H9 (cell line): ENCODE results near the gene NPAS3. TPM values are rescaled to one million over a fixed set of nuclear protein-coding genes. Genes with fewer than 3 reads are reported as not detected.

Source experiments
- DNase-seq: peaks from one replicate; pipeline ENCODE4 v3.0.0-alpha.2; 2017
- H2AFZ ChIP-seq: one replicate; pipeline ENCODE4 v1.6.1; 2013; ENCODE audit warnings: mild to moderate bottlenecking, low read length, control low read depth, moderate library complexity
- H2AK5ac ChIP-seq: 2 replicates; pipeline ENCODE4 v1.6.1; 2013; ENCODE audit warnings: low read length, control low read depth, mixed read lengths; ENCODE audit not compliant: insufficient read length
- H2BK120ac ChIP-seq: one replicate; pipeline ENCODE4 v1.6.1; 2013; ENCODE audit warnings: low read depth, mild to moderate bottlenecking, low read length, control low read depth, inconsistent platforms; ENCODE audit not compliant: poor library complexity, severe bottlenecking
- H2BK12ac ChIP-seq: 2 replicates; pipeline ENCODE4 v1.6.1; 2013; ENCODE audit warnings: low read length, control low read depth, mixed read lengths, low read depth; ENCODE audit not compliant: insufficient read length
- H2BK15ac ChIP-seq: 2 replicates; pipeline ENCODE4 v1.6.1; 2013; ENCODE audit warnings: low read depth, low read length, control low read depth
- H2BK20ac ChIP-seq: one replicate; pipeline ENCODE4 v1.6.1; 2013; ENCODE audit warnings: low read depth, mild to moderate bottlenecking, low read length, control low read depth, inconsistent platforms; ENCODE audit not compliant: poor library complexity, severe bottlenecking
- H2BK5ac ChIP-seq: 2 replicates; pipeline ENCODE4 v1.6.1; 2013; ENCODE audit warnings: low read length, control low read depth, mixed read lengths; ENCODE audit not compliant: insufficient read length
- H3K14ac ChIP-seq: 2 replicates; pipeline ENCODE4 v1.6.1; 2013; ENCODE audit warnings: low read length, control low read depth; ENCODE audit not compliant: insufficient read depth
- H3K18ac ChIP-seq: 2 replicates; pipeline ENCODE4 v1.6.1; 2013; ENCODE audit warnings: low read depth, mild to moderate bottlenecking, mixed read lengths, low read length, control low read depth; ENCODE audit not compliant: insufficient read length
- H3K23ac ChIP-seq: 2 replicates; pipeline ENCODE4 v1.6.1; 2013; ENCODE audit warnings: low read length, control low read depth, mixed read lengths, low read depth; ENCODE audit not compliant: insufficient read length
- H3K23me2 ChIP-seq: 2 replicates; pipeline ENCODE4 v1.6.1; 2013; ENCODE audit warnings: low read depth, mild to moderate bottlenecking, mixed read lengths, low read length, control low read depth; ENCODE audit not compliant: insufficient read length, poor library complexity, severe bottlenecking
- H3K27ac ChIP-seq: 2 replicates; pipeline ENCODE4 v1.5.1; 2013; ENCODE audit warnings: low read length, control low read depth, mixed read lengths, low read depth; ENCODE audit not compliant: insufficient read length
- H3K27me3 ChIP-seq: 2 replicates; pipeline ENCODE4 v1.6.1; 2013; ENCODE audit warnings: low read length, control low read depth, inconsistent platforms; ENCODE audit not compliant: insufficient read depth
- H3K4ac ChIP-seq: 2 replicates; pipeline ENCODE4 v1.6.1; 2013; ENCODE audit warnings: low read depth, mild to moderate bottlenecking, control low read depth, inconsistent platforms, low read length, moderate library complexity
- H3K4me1 ChIP-seq: 2 replicates; pipeline ENCODE4 v1.6.1; 2013; ENCODE audit warnings: low read length, control low read depth, inconsistent platforms; ENCODE audit not compliant: insufficient read depth
- H3K4me2 ChIP-seq: 2 replicates; pipeline ENCODE4 v1.6.1; 2013; ENCODE audit warnings: low read length, control low read depth, mixed read lengths; ENCODE audit not compliant: insufficient read length, insufficient read depth
- H3K56ac ChIP-seq: 2 replicates; pipeline ENCODE4 v1.6.1; 2013; ENCODE audit warnings: low read depth, mild to moderate bottlenecking, mixed read lengths, low read length, control low read depth; ENCODE audit not compliant: insufficient read length
- H3K79me1 ChIP-seq: 2 replicates; pipeline ENCODE4 v1.6.1; 2013; ENCODE audit warnings: low read depth, mild to moderate bottlenecking, moderate library complexity, low read length, control low read depth, inconsistent platforms; ENCODE audit not compliant: insufficient read depth, poor library complexity, severe bottlenecking
- H3K79me2 ChIP-seq: 2 replicates; pipeline ENCODE4 v1.6.1; 2013; ENCODE audit warnings: low read length, control low read depth, inconsistent platforms; ENCODE audit not compliant: insufficient read depth
- H3K9ac ChIP-seq: 2 replicates; pipeline ENCODE4 v1.6.1; 2013; ENCODE audit warnings: low read length, control low read depth, mixed read lengths; ENCODE audit not compliant: insufficient read length; ENCODE audit errors: extremely low read depth
- H3K9me3 ChIP-seq: one replicate; pipeline ENCODE4 v1.6.1; 2013; ENCODE audit warnings: low read depth, low read length, inconsistent platforms; ENCODE audit not compliant: control insufficient read depth
- H3T11ph ChIP-seq: one replicate; pipeline ENCODE4 v1.6.1; 2013; ENCODE audit warnings: mild to moderate bottlenecking, low read length, control low read depth, inconsistent platforms
- H4K20me1 ChIP-seq: one replicate; pipeline ENCODE4 v1.6.1; 2013; ENCODE audit not compliant: control insufficient read depth, insufficient read length, insufficient read depth
- H4K5ac ChIP-seq: 2 replicates; pipeline ENCODE4 v1.6.1; 2013; ENCODE audit warnings: low read depth, mild to moderate bottlenecking, mixed read lengths, low read length, control low read depth; ENCODE audit not compliant: insufficient read length
- H4K8ac ChIP-seq: replicated peaks from 2 replicates; pipeline ENCODE4 v1.6.1; 2013; ENCODE audit warnings: low read length, control low read depth, mixed read lengths, low read depth; ENCODE audit not compliant: insufficient read length
- H4K91ac ChIP-seq: 2 replicates; pipeline ENCODE4 v1.6.1; 2013; ENCODE audit warnings: low read depth, mild to moderate bottlenecking, moderate library complexity, mixed read lengths, low read length, control low read depth; ENCODE audit not compliant: insufficient read length
- H3K27ac Mint-ChIP-seq, 3 experiments: 2 replicates in 2 of 3; 3 replicates in 1 of 3; pipeline ENCODE4 v1.8.0; 2020 to 2021; ENCODE audit warnings: mixed read lengths in 3 of 3, mild to moderate bottlenecking in 1 of 3, moderate library complexity in 1 of 3
- H3K27me3 Mint-ChIP-seq: 2 replicates; pipeline ENCODE4 v1.8.0; 2021; ENCODE audit warnings: low read depth, mild to moderate bottlenecking, moderate library complexity, mixed read lengths
- H3K36me3 Mint-ChIP-seq, 3 experiments: 2 replicates in 2 of 3; 3 replicates in 1 of 3; pipeline ENCODE4 v1.8.0; 2020 to 2021; ENCODE audit warnings: low read depth in 3 of 3, mixed read lengths in 3 of 3; ENCODE audit not compliant: insufficient read depth in 1 of 3
- H3K4me1 Mint-ChIP-seq, 2 experiments: 2 replicates each; pipeline ENCODE4 v1.8.0; 2020; ENCODE audit warnings: mixed read lengths in 2 of 2
- H3K4me3 Mint-ChIP-seq, 2 experiments: 2 replicates in 1 of 2; 3 replicates in 1 of 2; pipeline ENCODE4 v1.8.0; 2020 to 2021; ENCODE audit warnings: mild to moderate bottlenecking in 2 of 2, mixed read lengths in 2 of 2, moderate library complexity in 1 of 2
- H3K9me3 Mint-ChIP-seq, 2 experiments: 2 replicates in 1 of 2; 3 replicates in 1 of 2; pipeline ENCODE4 v1.8.0; 2020; ENCODE audit warnings: mild to moderate bottlenecking in 2 of 2, mixed read lengths in 2 of 2, moderate library complexity in 1 of 2
- WGBS: extraction: QIAGEN DNeasy Blood & Tissue Kit; methylation state at CpG from one replicate; pipeline ENCODE4 v1.1.7; 2013; ENCODE audit warnings: missing lambda C conversion rate, low lambda C conversion rate, mixed read lengths; ENCODE audit not compliant: insufficient read length; ENCODE audit errors: extremely low coverage; 5-methylcytosine and 5-hydroxymethylcytosine counted together
- total RNA-seq: library from RNA; stranded (reverse); gene quantifications from 2 replicates; pipeline ENCODE4 v1.2.1, GENCODE V29; 2021
- TF ChIP-seq, protein P1 (sequence below): fragments of 200-600 bp; sonication (generic); conservative IDR thresholded peaks from 3 replicates; pipeline ENCODE4 v1.8.0; 2021; ENCODE audit warnings: antibody characterized with exemption, mild to moderate bottlenecking

The NPAS3 gene
- total RNA-seq, 1 experiment from 2014 or later: 0.17 TPM

GRCh38 chr14:33674927-33675326 lies 736.2 kb downstream of the NPAS3 start:
- H3K23me2 ChIP-seq: no peaks in the 10 kb centered on the region
- no peak overlapping the region for H2AFZ ChIP-seq
- no peak overlapping the region for H3K14ac ChIP-seq
- no peak overlapping the region for H2BK20ac ChIP-seq
- no peak overlapping the region for H4K91ac ChIP-seq
- no peak overlapping the region for H2BK12ac ChIP-seq
- no peak overlapping the region for H3K4ac ChIP-seq
- Mint-ChIP-seq H3K27ac (no peak overlapping the region), H3K9me3 (no peaks in the 10 kb centered on the region), H3K4me1 (peaks cover 7 to 10% of the 10 kb centered on the region in 2 experiments; a peak in 3 of 4 replicates), H3K36me3 (no peaks in the 10 kb centered on the region), H3K4me3 (no peak overlapping the region), H3K27me3 (no peaks in the 10 kb centered on the region)
- no peak overlapping the region for H3K27ac ChIP-seq
- no peak for DNase-seq
- no peaks in the 10 kb centered on the region for H4K20me1 ChIP-seq
- no peak overlapping the region for H3K56ac ChIP-seq
- no peak overlapping the region for H3K18ac ChIP-seq
- H2BK15ac ChIP-seq: no peak overlapping the region
- TF ChIP-seq, protein P1, sequence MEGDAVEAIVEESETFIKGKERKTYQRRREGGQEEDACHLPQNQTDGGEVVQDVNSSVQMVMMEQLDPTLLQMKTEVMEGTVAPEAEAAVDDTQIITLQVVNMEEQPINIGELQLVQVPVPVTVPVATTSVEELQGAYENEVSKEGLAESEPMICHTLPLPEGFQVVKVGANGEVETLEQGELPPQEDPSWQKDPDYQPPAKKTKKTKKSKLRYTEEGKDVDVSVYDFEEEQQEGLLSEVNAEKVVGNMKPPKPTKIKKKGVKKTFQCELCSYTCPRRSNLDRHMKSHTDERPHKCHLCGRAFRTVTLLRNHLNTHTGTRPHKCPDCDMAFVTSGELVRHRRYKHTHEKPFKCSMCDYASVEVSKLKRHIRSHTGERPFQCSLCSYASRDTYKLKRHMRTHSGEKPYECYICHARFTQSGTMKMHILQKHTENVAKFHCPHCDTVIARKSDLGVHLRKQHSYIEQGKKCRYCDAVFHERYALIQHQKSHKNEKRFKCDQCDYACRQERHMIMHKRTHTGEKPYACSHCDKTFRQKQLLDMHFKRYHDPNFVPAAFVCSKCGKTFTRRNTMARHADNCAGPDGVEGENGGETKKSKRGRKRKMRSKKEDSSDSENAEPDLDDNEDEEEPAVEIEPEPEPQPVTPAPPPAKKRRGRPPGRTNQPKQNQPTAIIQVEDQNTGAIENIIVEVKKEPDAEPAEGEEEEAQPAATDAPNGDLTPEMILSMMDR: no peak
- no peak overlapping the region for H4K8ac ChIP-seq
- H3K23ac ChIP-seq: no peak overlapping the region
- no CpG with 5 or more reads among the region's 5 CpGs for WGBS
- H2AK5ac ChIP-seq: no peak overlapping the region
- no peak overlapping the region for H3K4me2 ChIP-seq
- H3K27me3 ChIP-seq: no peaks in the 10 kb centered on the region; the same call in 1 of the 2 replicates
- H2BK120ac ChIP-seq: no peak overlapping the region
- no peaks in the 10 kb centered on the region for H3K9me3 ChIP-seq
- no peak overlapping the region for H2BK5ac ChIP-seq
- H3K9ac ChIP-seq: no peak overlapping the region
- no peaks in the 10 kb centered on the region for H3K79me1 ChIP-seq
- H3K79me2 ChIP-seq: no peaks in the 10 kb centered on the region
- no peak overlapping the region for H4K5ac ChIP-seq
- H3K4me1 ChIP-seq: no peaks in the 10 kb centered on the region
- H3T11ph ChIP-seq: no peak overlapping the region
